ENCODE measurements around the gene ZNF638. TPM values are rescaled to one million over a fixed set of nuclear protein-coding genes. Genes with fewer than 3 reads are reported as not detected.

ZNF638 gene
- total and polyA plus RNA-seq, 2 of the 4 experiments (the other 2 are of a cell fraction): 46.4 to 129 TPM

DNA sequence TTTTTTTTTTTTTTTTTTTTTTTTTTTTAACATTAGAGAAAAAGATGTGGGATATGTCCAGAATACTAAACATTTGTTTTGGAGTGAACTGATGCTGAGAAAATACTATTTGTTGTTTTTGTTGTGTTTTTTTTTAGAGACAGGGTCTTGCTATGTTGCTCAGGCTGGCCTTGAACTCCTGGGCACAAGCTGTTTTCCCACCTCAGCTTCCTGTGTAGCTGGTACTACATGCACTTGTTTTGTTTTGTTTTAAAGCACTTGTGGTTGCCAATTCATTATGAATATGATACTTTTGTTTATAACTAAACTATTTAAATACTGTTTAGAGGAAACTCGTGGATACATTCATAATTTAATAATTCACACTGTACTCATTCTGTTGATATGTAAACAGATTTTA is 88.4 kb downstream of the ZNF638 start:
- ATAC-seq (ENCODE audit: low read depth): peak; percentile 40; the same call in 1 of the 2 replicates
- no peak overlapping the region for H2BK120ac ChIP-seq (ENCODE audit: low read depth, low read length)

More for the DNA sequence above, 88.4 kb downstream of the ZNF638 start:
- Histone ChIP-seq H2AFZ (replicated peaks; ENCODE audit: low read length, poor library complexity) (no peak overlapping the region), H3K27ac (ENCODE audit: insufficient read depth, low read length) (no peak overlapping the region), H3K27me3 (ENCODE audit: control insufficient read depth, insufficient read depth, low read length) (no peaks in the 10 kb centered on the region), H3K9me1 (ENCODE audit: insufficient read depth, low read length) (no peaks in the 10 kb centered on the region), H3K79me1 (ENCODE audit: low read depth in 1 of 2, low read length in 2 of 2) (peaks cover 0 to 3% of the 10 kb centered on the region in 2 experiments), H4K8ac (ENCODE audit: low read depth in 2 of 2, low read length in 2 of 2) (no peak overlapping the region), H3K18ac (ENCODE audit: low read depth, low read length) (no peak overlapping the region), H3K14ac (replicated peaks; ENCODE audit: low read depth, low read length) (no peak overlapping the region), H2AK9ac (replicated peaks; ENCODE audit: low read depth, low read length, poor library complexity) (no peak overlapping the region), H3K9ac (ENCODE audit: low read depth, low read length) (no peak overlapping the region), H2BK15ac (ENCODE audit: low read depth, low read length) (no peak overlapping the region), H3K56ac (ENCODE audit: extremely low read depth, insufficient read depth, low read length) (no peak overlapping the region), H2BK20ac (ENCODE audit: low read depth, low read length) (no peak overlapping the region), H4K20me1 (ENCODE audit: insufficient read depth, low read length) (no peaks in the 10 kb centered on the region), H2BK5ac (ENCODE audit: low read depth, low read length, poor library complexity, severe bottlenecking) (no peak overlapping the region), H4K91ac (ENCODE audit: insufficient read depth, low read depth, low read length) (no peak overlapping the region), H4K5ac (ENCODE audit: low read depth, low read length) (no peak overlapping the region), H3K4me3 (ENCODE audit: insufficient read depth, low read depth, low read length) (no peak overlapping the region), H3K4ac (ENCODE audit: low read depth, low read length) (no peak overlapping the region), H3K9me3 (ENCODE audit: control insufficient read depth, insufficient read depth, low read length) (no peaks in the 10 kb centered on the region), H2AK5ac (ENCODE audit: low read depth, low read length) (no peak overlapping the region), H3K23ac (ENCODE audit: low read depth, low read length) (no peak overlapping the region), H3K4me2 (ENCODE audit: low read depth, low read length) (no peak overlapping the region), H3K36me3 (ENCODE audit: control insufficient read depth, insufficient read depth, low read length) (peaks cover 11% of the 10 kb centered on the region), H3K4me1 (ENCODE audit: control insufficient read depth, insufficient read depth, low read length) (no peaks in the 10 kb centered on the region; the same call in 1 of the 2 replicates)
- dilution Hi-C loops (cut with HindIII; ENCODE audit: low sequenced_read_pairs, unreplicated experiment) (no loop called here), intact Hi-C loops (cut with micrococcal nuclease) (no loop called here), in situ Hi-C loops (cut with MboI; ENCODE audit: low sequenced_read_pairs) (no loop called here)
- no peak for TF ChIP-seq MAFK (IDR thresholded peaks at IDR 0.05; ENCODE audit: low read depth, low read length)
- TF ChIP-seq, protein P1, sequence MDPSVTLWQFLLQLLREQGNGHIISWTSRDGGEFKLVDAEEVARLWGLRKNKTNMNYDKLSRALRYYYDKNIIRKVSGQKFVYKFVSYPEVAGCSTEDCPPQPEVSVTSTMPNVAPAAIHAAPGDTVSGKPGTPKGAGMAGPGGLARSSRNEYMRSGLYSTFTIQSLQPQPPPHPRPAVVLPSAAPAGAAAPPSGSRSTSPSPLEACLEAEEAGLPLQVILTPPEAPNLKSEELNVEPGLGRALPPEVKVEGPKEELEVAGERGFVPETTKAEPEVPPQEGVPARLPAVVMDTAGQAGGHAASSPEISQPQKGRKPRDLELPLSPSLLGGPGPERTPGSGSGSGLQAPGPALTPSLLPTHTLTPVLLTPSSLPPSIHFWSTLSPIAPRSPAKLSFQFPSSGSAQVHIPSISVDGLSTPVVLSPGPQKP (IDR thresholded peaks at IDR 0.05; ENCODE audit: borderline replicate concordance, low read depth, low read length): no peak
- TF ChIP-seq MAZ (IDR thresholded peaks at IDR 0.05; ENCODE audit: borderline replicate concordance, low read depth, low read length): no peak
- TF ChIP-seq, protein P2, sequence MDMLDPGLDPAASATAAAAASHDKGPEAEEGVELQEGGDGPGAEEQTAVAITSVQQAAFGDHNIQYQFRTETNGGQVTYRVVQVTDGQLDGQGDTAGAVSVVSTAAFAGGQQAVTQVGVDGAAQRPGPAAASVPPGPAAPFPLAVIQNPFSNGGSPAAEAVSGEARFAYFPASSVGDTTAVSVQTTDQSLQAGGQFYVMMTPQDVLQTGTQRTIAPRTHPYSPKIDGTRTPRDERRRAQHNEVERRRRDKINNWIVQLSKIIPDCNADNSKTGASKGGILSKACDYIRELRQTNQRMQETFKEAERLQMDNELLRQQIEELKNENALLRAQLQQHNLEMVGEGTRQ (IDR thresholded peaks at IDR 0.05; ENCODE audit: low read depth, low read length): no peak
- TF ChIP-seq POLR2A (IDR thresholded peaks at IDR 0.05; ENCODE audit: low read depth, low read length): no peak
- no peak for TF ChIP-seq RFX5 (IDR thresholded peaks at IDR 0.05; ENCODE audit: low read depth, low read length)
- no peak for TF ChIP-seq BHLHE40 (IDR thresholded peaks at IDR 0.05; ENCODE audit: low read depth, low read length)
- TF ChIP-seq, protein P3, sequence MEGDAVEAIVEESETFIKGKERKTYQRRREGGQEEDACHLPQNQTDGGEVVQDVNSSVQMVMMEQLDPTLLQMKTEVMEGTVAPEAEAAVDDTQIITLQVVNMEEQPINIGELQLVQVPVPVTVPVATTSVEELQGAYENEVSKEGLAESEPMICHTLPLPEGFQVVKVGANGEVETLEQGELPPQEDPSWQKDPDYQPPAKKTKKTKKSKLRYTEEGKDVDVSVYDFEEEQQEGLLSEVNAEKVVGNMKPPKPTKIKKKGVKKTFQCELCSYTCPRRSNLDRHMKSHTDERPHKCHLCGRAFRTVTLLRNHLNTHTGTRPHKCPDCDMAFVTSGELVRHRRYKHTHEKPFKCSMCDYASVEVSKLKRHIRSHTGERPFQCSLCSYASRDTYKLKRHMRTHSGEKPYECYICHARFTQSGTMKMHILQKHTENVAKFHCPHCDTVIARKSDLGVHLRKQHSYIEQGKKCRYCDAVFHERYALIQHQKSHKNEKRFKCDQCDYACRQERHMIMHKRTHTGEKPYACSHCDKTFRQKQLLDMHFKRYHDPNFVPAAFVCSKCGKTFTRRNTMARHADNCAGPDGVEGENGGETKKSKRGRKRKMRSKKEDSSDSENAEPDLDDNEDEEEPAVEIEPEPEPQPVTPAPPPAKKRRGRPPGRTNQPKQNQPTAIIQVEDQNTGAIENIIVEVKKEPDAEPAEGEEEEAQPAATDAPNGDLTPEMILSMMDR (conservative IDR thresholded peaks at IDR 0.05; ENCODE audit: low read depth, low read length): no peak
- TF ChIP-seq CHD1 (IDR thresholded peaks at IDR 0.05; ENCODE audit: low read depth, low read length): no peak
- TF ChIP-seq NFE2L2 (IDR thresholded peaks at IDR 0.05; ENCODE audit: low read depth, low read length): no peak
- DNase-seq: no peak
- ChIA-PET POLR2A (ENCODE audit: unreplicated experiment) (no interaction called here), CTCF (no interaction called here)
- whole genome bisulfite sequencing, 2 experiments (ENCODE audit: extremely low coverage in 2 of 2, insufficient read length in 1 of 2): no CpG with 5 or more reads among the region's 1 CpG
- BruUV-seq (replicated peaks): no TSS peak

Data from IMR-90 (cell line).